ENCODE data around the gene CACNA1D.
"Not testable (repeated sequence)": the region's sequence is repeated elsewhere in the genome, so short reads cannot be mapped to it uniquely, and the experiment has no call there.

The CACNA1D gene

GRCh38 chr3:53628536-53629401, 134.4 kb downstream of the CACNA1D start:
- Histone ChIP-seq H3K4me3 (ENCODE audit: extremely low read depth, insufficient read depth, low read length, poor library complexity, severe bottlenecking) (no peak overlapping the region), H3K9me3 (ENCODE audit: control insufficient read depth, low read length) (peaks cover 7% of the 10 kb centered on the region), H3K4me1 (ENCODE audit: control insufficient read depth, insufficient read depth, low read length, poor library complexity, severe bottlenecking) (no peaks in the 10 kb centered on the region), H3K36me3 (ENCODE audit: control insufficient read depth, insufficient read depth, low read length) (no peaks in the 10 kb centered on the region), H3K27ac (ENCODE audit: low read depth, low read length, severe bottlenecking) (no peak overlapping the region)
- 88 to 95% methylated on average over 10 of the region's 10 CpGs for WGBS, 2 experiments (ENCODE audit: insufficient coverage in 2 of 2)

DNA sequence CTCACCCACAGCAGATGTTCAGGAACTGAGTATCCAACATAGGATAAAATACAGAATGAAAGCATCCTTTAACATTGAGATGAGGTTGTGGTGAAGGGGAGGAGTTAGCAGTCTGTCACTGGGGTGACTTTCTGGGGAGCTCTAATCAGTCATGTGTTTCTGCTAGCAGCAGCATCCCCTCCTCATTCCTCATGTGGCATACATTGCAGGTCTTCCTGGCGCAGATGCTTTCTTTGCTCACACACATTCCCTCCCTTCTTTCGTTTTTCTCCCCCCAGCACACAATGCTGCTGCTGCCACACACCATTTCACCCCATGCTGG, 135.0 kb downstream of the CACNA1D start:
- Histone ChIP-seq H3K4me1 (ENCODE audit: control insufficient read depth, insufficient read depth, low read length, poor library complexity, severe bottlenecking) (no peaks in the 10 kb centered on the region), H3K4me3 (ENCODE audit: extremely low read depth, insufficient read depth, low read length, poor library complexity, severe bottlenecking) (no peak overlapping the region), H3K36me3 (ENCODE audit: control insufficient read depth, insufficient read depth, low read length) (no peaks in the 10 kb centered on the region), H3K9me3 (ENCODE audit: control insufficient read depth, low read length) (peaks cover 7% of the 10 kb centered on the region), H3K27ac (ENCODE audit: low read depth, low read length, severe bottlenecking) (no peak overlapping the region)
- 70 to 75% methylated on average over 2 of the region's 2 CpGs for WGBS, 2 experiments (ENCODE audit: insufficient coverage in 2 of 2)

DNA sequence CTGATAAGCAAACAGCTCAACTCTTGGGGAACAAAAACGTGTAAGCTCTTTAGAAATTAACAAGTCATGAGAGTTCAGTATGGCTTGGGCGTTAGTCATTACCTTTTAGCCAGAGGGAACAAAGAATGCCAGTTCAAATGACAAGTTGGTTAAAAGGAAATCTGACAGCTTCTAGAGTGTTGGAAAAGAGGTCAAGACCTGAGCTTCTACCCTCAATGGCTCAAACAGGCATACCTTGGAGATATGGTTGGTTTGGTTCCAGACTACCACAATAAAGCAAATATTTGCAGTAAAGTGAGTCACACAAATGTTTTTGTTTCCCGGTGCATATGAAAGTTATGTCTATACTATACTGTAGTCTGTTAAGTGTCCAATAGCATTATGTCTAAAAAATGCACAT, 136.1 kb downstream of the CACNA1D start:
- Histone ChIP-seq H3K9me3 (ENCODE audit: control insufficient read depth, low read length) (peaks cover 7% of the 10 kb centered on the region), H3K4me1 (ENCODE audit: control insufficient read depth, insufficient read depth, low read length, poor library complexity, severe bottlenecking) (no peaks in the 10 kb centered on the region), H3K27ac (ENCODE audit: low read depth, low read length, severe bottlenecking) (no peak overlapping the region), H3K36me3 (ENCODE audit: control insufficient read depth, insufficient read depth, low read length) (no peaks in the 10 kb centered on the region), H3K4me3 (ENCODE audit: extremely low read depth, insufficient read depth, low read length, poor library complexity, severe bottlenecking) (no peak overlapping the region)
- 70 to 74% methylated on average over 2 of the region's 3 CpGs for WGBS, 2 experiments (ENCODE audit: insufficient coverage in 2 of 2)

DNA sequence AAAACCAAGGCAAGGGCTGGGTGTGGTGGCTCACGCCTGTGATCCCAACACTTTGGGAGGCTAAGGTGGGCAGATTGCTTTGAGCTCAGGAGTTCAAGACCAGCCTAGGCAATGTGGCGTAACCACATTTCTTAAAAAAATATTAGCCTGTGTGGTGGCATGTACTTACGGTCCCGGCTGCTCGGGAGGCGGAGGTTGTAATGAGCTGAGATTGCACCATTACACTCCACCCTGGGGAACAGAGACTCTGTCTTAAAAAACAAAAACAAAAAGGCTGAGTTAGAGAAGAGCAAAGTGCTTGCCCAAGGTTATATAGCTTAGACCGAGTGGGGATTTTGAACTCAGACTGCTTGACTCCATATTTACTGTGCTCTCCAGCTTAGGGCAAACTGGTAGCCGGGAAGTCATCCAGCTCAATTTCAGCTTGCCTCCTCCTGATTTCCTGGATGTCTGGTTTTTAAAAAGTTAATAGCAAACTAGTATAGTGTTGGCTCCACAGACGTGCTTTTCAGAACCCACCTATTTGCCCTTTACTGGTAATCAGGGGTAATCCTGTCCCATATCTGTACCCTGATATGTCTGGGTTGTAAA, 138.9 kb downstream of the CACNA1D start:
- Histone ChIP-seq H3K9me3 (ENCODE audit: control insufficient read depth, low read length) (peaks cover 7% of the 10 kb centered on the region), H3K4me3 (ENCODE audit: extremely low read depth, insufficient read depth, low read length, poor library complexity, severe bottlenecking) (no peak overlapping the region), H3K27ac (ENCODE audit: low read depth, low read length, severe bottlenecking) (no peak overlapping the region), H3K36me3 (ENCODE audit: control insufficient read depth, insufficient read depth, low read length) (no peaks in the 10 kb centered on the region), H3K4me1 (ENCODE audit: control insufficient read depth, insufficient read depth, low read length, poor library complexity, severe bottlenecking) (no peaks in the 10 kb centered on the region)
- 78 to 86% methylated on average over 1 to 3 of the region's 9 CpGs for WGBS, 2 experiments (ENCODE audit: insufficient coverage in 2 of 2)

DNA sequence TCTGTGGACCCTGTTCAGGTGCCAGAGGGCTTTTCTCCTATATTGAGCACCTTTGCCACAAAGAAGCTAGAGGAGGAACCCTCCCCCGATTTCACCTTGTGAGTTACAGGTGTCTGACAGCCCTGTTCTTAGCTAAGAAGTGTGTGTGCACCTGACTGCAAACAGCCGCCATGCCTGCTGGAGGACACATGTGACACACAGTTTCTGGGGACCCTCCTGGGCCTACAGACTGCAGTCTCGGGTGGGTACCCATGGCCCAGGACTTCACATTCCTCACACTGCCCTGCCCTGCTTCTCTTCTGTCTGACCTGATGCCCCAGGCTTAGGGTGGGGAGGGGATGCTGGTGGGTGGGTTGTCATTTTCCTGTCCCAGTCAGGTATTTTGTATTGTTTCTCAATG, 140.6 kb downstream of the CACNA1D start:
- Histone ChIP-seq H3K9me3 (ENCODE audit: control insufficient read depth, low read length) (peaks cover 7% of the 10 kb centered on the region), H3K27ac (ENCODE audit: low read depth, low read length, severe bottlenecking) (no peak overlapping the region), H3K4me1 (ENCODE audit: control insufficient read depth, insufficient read depth, low read length, poor library complexity, severe bottlenecking) (no peaks in the 10 kb centered on the region), H3K36me3 (ENCODE audit: control insufficient read depth, insufficient read depth, low read length) (no peaks in the 10 kb centered on the region), H3K4me3 (ENCODE audit: extremely low read depth, insufficient read depth, low read length, poor library complexity, severe bottlenecking) (no peak overlapping the region)
- WGBS, 2 experiments (ENCODE audit: insufficient coverage in 2 of 2): 92 to 95% methylated on average over 2 to 3 of the region's 3 CpGs

GRCh38 chr3:53638806-53639205, 144.4 kb downstream of the CACNA1D start:
- WGBS, 2 experiments (ENCODE audit: insufficient coverage in 2 of 2): 69 to 88% methylated on average over 1 to 2 of the region's 4 CpGs
- not testable (repeated sequence) for H3K4me1 ChIP-seq (ENCODE audit: control insufficient read depth, insufficient read depth, low read length, poor library complexity, severe bottlenecking)

GRCh38 chr3:53641397-53641796, 147.0 kb downstream of the CACNA1D start:
- Histone ChIP-seq H3K27ac (ENCODE audit: low read depth, low read length, severe bottlenecking) (no peak overlapping the region), H3K4me1 (ENCODE audit: control insufficient read depth, insufficient read depth, low read length, poor library complexity, severe bottlenecking) (no peaks in the 10 kb centered on the region), H3K4me3 (ENCODE audit: extremely low read depth, insufficient read depth, low read length, poor library complexity, severe bottlenecking) (no peak overlapping the region), H3K36me3 (ENCODE audit: control insufficient read depth, insufficient read depth, low read length) (no peaks in the 10 kb centered on the region), H3K9me3 (ENCODE audit: control insufficient read depth, low read length) (no peaks in the 10 kb centered on the region)
- 86 to 95% methylated on average over 4 to 5 of the region's 5 CpGs for WGBS, 2 experiments (ENCODE audit: insufficient coverage in 2 of 2)

More at GRCh38 chr3:53638806-53639205, 144.4 kb downstream of the CACNA1D start:
- not testable (repeated sequence) for H3K36me3 ChIP-seq (ENCODE audit: control insufficient read depth, insufficient read depth, low read length); H3K9me3 ChIP-seq (ENCODE audit: control insufficient read depth, low read length); H3K4me3 ChIP-seq (ENCODE audit: extremely low read depth, insufficient read depth, low read length, poor library complexity, severe bottlenecking); H3K27ac ChIP-seq (ENCODE audit: low read depth, low read length, severe bottlenecking)

DNA sequence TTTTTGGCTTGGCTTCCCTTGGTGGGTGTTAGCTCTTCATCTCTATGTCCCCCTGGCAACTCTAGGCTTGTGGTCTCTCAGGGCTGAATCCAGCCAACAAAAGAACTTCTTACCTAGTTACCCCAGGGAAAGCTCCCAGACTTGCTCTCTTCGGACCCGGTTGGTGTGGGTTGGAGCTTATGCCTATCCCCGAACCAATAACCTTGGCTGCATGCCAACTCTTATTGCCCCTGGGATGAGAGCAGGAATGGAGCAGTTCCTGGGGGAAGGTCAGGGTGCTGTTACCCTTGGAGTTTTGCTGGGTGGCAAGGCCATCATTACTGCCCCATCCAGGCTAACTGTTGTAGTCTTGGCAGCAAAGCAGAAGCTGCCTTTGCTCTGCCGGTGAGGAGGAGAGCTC, 147.8 kb downstream of the CACNA1D start:
- H3K27ac ChIP-seq (ENCODE audit: low read depth, low read length, severe bottlenecking): no peak overlapping the region
- H3K4me3 ChIP-seq (ENCODE audit: extremely low read depth, insufficient read depth, low read length, poor library complexity, severe bottlenecking): no peak overlapping the region
- no peaks in the 10 kb centered on the region for H3K36me3 ChIP-seq (ENCODE audit: control insufficient read depth, insufficient read depth, low read length)
- H3K4me1 ChIP-seq (ENCODE audit: control insufficient read depth, insufficient read depth, low read length, poor library complexity, severe bottlenecking): no peaks in the 10 kb centered on the region
- no peaks in the 10 kb centered on the region for H3K9me3 ChIP-seq (ENCODE audit: control insufficient read depth, low read length)
- WGBS, 2 experiments (ENCODE audit: insufficient coverage in 2 of 2): 85 to 91% methylated on average over 2 to 4 of the region's 4 CpGs

- no peak overlapping the region for H3K27ac ChIP-seq (ENCODE audit: low read depth, low read length, severe bottlenecking)
- 0 to 54% methylated on average over 1 to 2 of the region's 4 CpGs for WGBS, 2 experiments (ENCODE audit: insufficient coverage in 2 of 2)
- H3K36me3 ChIP-seq (ENCODE audit: control insufficient read depth, insufficient read depth, low read length): no peaks in the 10 kb centered on the region
- H3K9me3 ChIP-seq (ENCODE audit: control insufficient read depth, low read length): no peaks in the 10 kb centered on the region
- no peaks in the 10 kb centered on the region for H3K4me1 ChIP-seq (ENCODE audit: control insufficient read depth, insufficient read depth, low read length, poor library complexity, severe bottlenecking)
- H3K4me3 ChIP-seq (ENCODE audit: extremely low read depth, insufficient read depth, low read length, poor library complexity, severe bottlenecking): no peak overlapping the region
Measured at GRCh38 chr3:53643757-53644156, 149.3 kb downstream of the CACNA1D start.

DNA sequence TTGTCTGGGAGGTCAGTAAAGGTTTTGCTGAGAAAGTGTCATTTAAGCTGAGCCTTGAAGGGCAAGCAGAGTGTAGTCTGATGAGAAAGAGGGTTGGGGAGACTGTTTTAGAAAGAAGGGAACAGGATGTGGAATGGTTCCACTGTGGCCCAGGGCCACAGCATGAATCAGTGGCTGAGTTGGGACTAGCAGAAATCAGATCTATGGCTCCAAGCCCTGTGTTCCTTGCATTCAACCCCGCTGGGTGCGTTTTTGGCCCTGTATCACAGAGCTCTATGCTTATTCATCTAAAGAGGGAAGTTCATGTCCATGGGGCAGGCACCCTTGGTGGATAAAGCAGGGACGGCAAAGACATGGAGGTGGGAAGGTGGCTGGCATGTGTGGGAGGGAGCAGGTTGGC, 151.3 kb downstream of the CACNA1D start:
- Histone ChIP-seq H3K27ac (ENCODE audit: low read depth, low read length, severe bottlenecking) (no peak overlapping the region), H3K4me1 (ENCODE audit: control insufficient read depth, insufficient read depth, low read length, poor library complexity, severe bottlenecking) (no peaks in the 10 kb centered on the region), H3K36me3 (ENCODE audit: control insufficient read depth, insufficient read depth, low read length) (no peaks in the 10 kb centered on the region), H3K9me3 (ENCODE audit: control insufficient read depth, low read length) (no peaks in the 10 kb centered on the region), H3K4me3 (ENCODE audit: extremely low read depth, insufficient read depth, low read length, poor library complexity, severe bottlenecking) (no peak overlapping the region)
- 71 to 87% methylated on average over 1 to 3 of the region's 3 CpGs for WGBS, 2 experiments (ENCODE audit: insufficient coverage in 2 of 2)

DNA sequence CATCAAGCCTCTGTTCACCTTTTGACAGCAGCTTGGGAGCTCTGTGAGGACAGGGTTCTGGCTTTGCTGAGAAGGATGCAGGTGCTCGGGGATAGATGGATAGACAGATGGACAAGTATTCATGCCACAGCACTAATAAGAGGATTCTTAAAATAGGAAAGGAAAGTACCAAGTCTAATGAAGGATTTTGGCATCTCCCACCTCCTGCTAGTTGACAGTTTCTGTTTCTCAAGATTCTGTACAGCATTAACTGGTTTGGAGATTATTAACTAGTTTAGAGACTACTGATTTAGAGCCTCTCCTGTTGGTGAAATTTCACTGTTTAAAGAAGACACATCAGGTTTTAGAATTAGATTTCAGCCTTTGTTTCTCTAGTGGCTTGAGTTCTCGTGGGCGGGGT, 152.3 kb downstream of the CACNA1D start:
- H3K4me1 ChIP-seq (ENCODE audit: control insufficient read depth, insufficient read depth, low read length, poor library complexity, severe bottlenecking): no peaks in the 10 kb centered on the region
- no peak overlapping the region for H3K4me3 ChIP-seq (ENCODE audit: extremely low read depth, insufficient read depth, low read length, poor library complexity, severe bottlenecking)
- H3K27ac ChIP-seq (ENCODE audit: low read depth, low read length, severe bottlenecking): no peak overlapping the region
- no peaks in the 10 kb centered on the region for H3K36me3 ChIP-seq (ENCODE audit: control insufficient read depth, insufficient read depth, low read length)
- no peaks in the 10 kb centered on the region for H3K9me3 ChIP-seq (ENCODE audit: control insufficient read depth, low read length)
- 70% methylated on average over 3 of the region's 3 CpGs; no CpG with 5 or more reads in 1 of the 2 experiments for WGBS, 2 experiments (ENCODE audit: insufficient coverage in 2 of 2)
